Endothelial cell (in vitro differentiated cells): Measurements from ENCODE around the gene BMP2K. TPM values are rescaled to one million over a fixed set of nuclear protein-coding genes. Genes with fewer than 3 reads are reported as not detected.

ENCODE experiments used
- DNase-seq: peaks from one replicate; pipeline ENCODE4 v3.0.0; 2021; ENCODE audit warnings: low spot score
- H3K27ac Mint-ChIP-seq: one replicate; pipeline ENCODE4 v1.8.0; 2021; ENCODE audit warnings: mixed read lengths, inconsistent platforms; ENCODE audit not compliant: unreplicated experiment
- H3K27me3 Mint-ChIP-seq: one replicate; pipeline ENCODE4 v1.8.0; 2021; ENCODE audit warnings: mild to moderate bottlenecking, moderate library complexity, mixed read lengths, inconsistent platforms; ENCODE audit not compliant: unreplicated experiment
- H3K36me3 Mint-ChIP-seq: one replicate; pipeline ENCODE4 v1.8.0; 2021; ENCODE audit warnings: mild to moderate bottlenecking, low read depth, mixed read lengths, inconsistent platforms; ENCODE audit not compliant: unreplicated experiment
- H3K4me1 Mint-ChIP-seq: one replicate; pipeline ENCODE4 v1.8.0; 2021; ENCODE audit warnings: mild to moderate bottlenecking, mixed read lengths, inconsistent platforms; ENCODE audit not compliant: unreplicated experiment
- H3K4me3 Mint-ChIP-seq: one replicate; pipeline ENCODE4 v1.8.0; 2021; ENCODE audit warnings: mild to moderate bottlenecking, mixed read lengths, inconsistent platforms; ENCODE audit not compliant: unreplicated experiment
- H3K9me3 Mint-ChIP-seq: one replicate; pipeline ENCODE4 v1.8.0; 2021; ENCODE audit warnings: mixed read lengths, inconsistent platforms; ENCODE audit not compliant: unreplicated experiment
- total RNA-seq: library from RNA; stranded (reverse); fragmentation: NEBNext Ultra II Directional; extraction: Animal tissue kit (Norgen Biotek cat#: 25700); gene quantifications from one replicate; pipeline ENCODE4 v1.2.1, GENCODE V29; 2021; ENCODE audit not compliant: unreplicated experiment
- TF ChIP-seq, protein P1 (sequence below): fragments of 200-600 bp; sonication (generic); IDR thresholded peaks from one replicate; pipeline ENCODE4 v1.5.0; 2021; ENCODE audit warnings: antibody characterized with exemption; ENCODE audit not compliant: unreplicated experiment

The BMP2K gene
- total RNA-seq, 1 donor from 2014 or later = 270 TPM

GRCh38 chr4:78938474-78938867, 162.3 kb downstream of the BMP2K start:
- TF ChIP-seq, protein P1, sequence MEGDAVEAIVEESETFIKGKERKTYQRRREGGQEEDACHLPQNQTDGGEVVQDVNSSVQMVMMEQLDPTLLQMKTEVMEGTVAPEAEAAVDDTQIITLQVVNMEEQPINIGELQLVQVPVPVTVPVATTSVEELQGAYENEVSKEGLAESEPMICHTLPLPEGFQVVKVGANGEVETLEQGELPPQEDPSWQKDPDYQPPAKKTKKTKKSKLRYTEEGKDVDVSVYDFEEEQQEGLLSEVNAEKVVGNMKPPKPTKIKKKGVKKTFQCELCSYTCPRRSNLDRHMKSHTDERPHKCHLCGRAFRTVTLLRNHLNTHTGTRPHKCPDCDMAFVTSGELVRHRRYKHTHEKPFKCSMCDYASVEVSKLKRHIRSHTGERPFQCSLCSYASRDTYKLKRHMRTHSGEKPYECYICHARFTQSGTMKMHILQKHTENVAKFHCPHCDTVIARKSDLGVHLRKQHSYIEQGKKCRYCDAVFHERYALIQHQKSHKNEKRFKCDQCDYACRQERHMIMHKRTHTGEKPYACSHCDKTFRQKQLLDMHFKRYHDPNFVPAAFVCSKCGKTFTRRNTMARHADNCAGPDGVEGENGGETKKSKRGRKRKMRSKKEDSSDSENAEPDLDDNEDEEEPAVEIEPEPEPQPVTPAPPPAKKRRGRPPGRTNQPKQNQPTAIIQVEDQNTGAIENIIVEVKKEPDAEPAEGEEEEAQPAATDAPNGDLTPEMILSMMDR = no peak
- Mint-ChIP-seq H3K27ac (peak overlapping the region; percentile 90), H3K27me3 (peaks cover 13% of the 10 kb centered on the region), H3K4me1 (peaks cover 45% of the 10 kb centered on the region), H3K4me3 (peak overlapping the region; percentile 99), H3K36me3 (no peaks in the 10 kb centered on the region), H3K9me3 (no peaks in the 10 kb centered on the region)
- no peak for DNase-seq

GRCh38 chr4:78938868-78939666, 162.9 kb downstream of the BMP2K start, which contains the start of gene PAQR3:
PAQR3 (minus strand) TSS chr4:78939438; CDS start chr4:78939224, 214 bp downstream.
- Mint-ChIP-seq H3K27ac (peak within 1 kb of the TSS; percentile 90), H3K9me3 (no peaks in the 10 kb centered on the region)
- TF ChIP-seq, protein P1 = no peak

DNA sequence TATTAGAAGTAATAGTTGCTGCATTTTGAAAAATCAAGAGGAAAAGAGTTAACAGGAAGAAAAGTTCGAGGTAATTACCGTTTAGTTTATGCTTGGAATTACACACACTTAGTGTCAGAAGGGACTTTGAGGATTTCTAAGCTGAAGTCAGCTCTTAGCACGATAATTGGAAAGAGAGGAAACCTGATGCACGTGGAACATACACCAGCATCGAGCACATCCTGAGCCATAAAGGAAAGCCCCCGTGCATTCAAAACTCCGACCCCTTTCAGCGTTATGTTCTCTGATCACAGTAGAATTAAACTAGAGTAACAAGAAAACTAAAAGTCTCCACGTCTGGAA, 163.5 kb downstream of the BMP2K start:
- DNase-seq = no peak
- peak overlapping the region; percentile 49 for H3K27ac Mint-ChIP-seq
- H3K36me3 Mint-ChIP-seq = no peaks in the 10 kb centered on the region
- peaks cover 57% of the 10 kb centered on the region for H3K4me1 Mint-ChIP-seq
- no peaks in the 10 kb centered on the region for H3K9me3 Mint-ChIP-seq
- TF ChIP-seq, protein P1 = no peak
- peaks cover 13% of the 10 kb centered on the region for H3K27me3 Mint-ChIP-seq
- peak overlapping the region; percentile 77 for H3K4me3 Mint-ChIP-seq

More at GRCh38 chr4:78938868-78939666, 162.9 kb downstream of the BMP2K start, which contains the start of gene PAQR3:
- Mint-ChIP-seq H3K4me1 (peaks cover 51% of the 10 kb centered on the region), H3K27me3 (peaks cover 13% of the 10 kb centered on the region), H3K36me3 (no peaks in the 10 kb centered on the region), H3K4me3 (peak within 1 kb of the TSS; percentile 99)
- DNase-seq = peak; percentile 89

- DNase-seq = no peak
- Mint-ChIP-seq H3K4me1 (peaks cover 56% of the 10 kb centered on the region), H3K27me3 (peaks cover 13% of the 10 kb centered on the region), H3K27ac (no peak overlapping the region), H3K36me3 (no peaks in the 10 kb centered on the region), H3K4me3 (no peak overlapping the region), H3K9me3 (no peaks in the 10 kb centered on the region)
- TF ChIP-seq, protein P1 = no peak
Measured at GRCh38 chr4:78940752-78941151, 164.6 kb downstream of the BMP2K start.

DNA sequence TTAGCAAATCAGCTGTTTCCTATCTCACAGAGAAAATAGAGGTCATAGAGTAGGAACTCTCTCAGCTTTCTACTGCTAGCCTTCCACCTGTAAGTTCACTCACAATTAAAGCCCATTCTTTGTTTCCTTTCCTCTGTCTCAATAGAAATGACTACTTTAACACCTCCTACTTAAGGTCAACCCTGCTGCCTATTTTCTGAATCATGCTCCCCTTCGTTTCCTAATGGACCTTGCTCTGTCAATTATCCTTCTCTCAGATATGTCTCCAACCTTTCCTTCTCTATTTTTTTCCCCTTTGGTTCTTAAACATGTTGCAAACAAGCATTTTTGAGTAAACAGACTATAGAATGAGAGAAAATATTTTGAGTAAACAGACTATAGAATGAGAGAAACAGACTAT, 168.2 kb downstream of the BMP2K start:
- Mint-ChIP-seq H3K27me3 (peaks cover 6% of the 10 kb centered on the region), H3K4me3 (no peak overlapping the region), H3K36me3 (no peaks in the 10 kb centered on the region), H3K9me3 (no peaks in the 10 kb centered on the region), H3K27ac (no peak overlapping the region), H3K4me1 (peaks cover 33% of the 10 kb centered on the region)
- TF ChIP-seq, protein P1 = no peak
- no peak for DNase-seq
